C4-2B (cell line): ENCODE results near the gene GNB1L.

Experiments used
- H3K27ac ChIP-seq: fragments of 450-650 bp; 2 replicates; pipeline ENCODE4 v1.5.1; 2017
- CTCF ChIP-seq: fragments of 450-650 bp; conservative IDR thresholded peaks from 2 replicates; pipeline ENCODE4 v1.5.1; 2017; ENCODE audit warnings: mild to moderate bottlenecking
- ZFX ChIP-seq: fragments of 450-650 bp; IDR thresholded peaks from 2 replicates; pipeline ENCODE4 v1.6.1; 2017

Gene GNB1L

GRCh38 chr22:19853058-19853878 lies 1.4 kb downstream of the GNB1L start:
- TF ChIP-seq CTCF: no peak
- H3K27ac ChIP-seq: peak overlapping the region; percentile 97

GRCh38 chr22:19852177-19852781 lies 2.4 kb downstream of the GNB1L start:
- H3K27ac ChIP-seq: peak overlapping the region; percentile 97; the same call in 1 of the 2 replicates
- no peak for TF ChIP-seq CTCF
- no peak for TF ChIP-seq ZFX

- no peak for TF ChIP-seq CTCF
- no peak for TF ChIP-seq ZFX
- peak overlapping the region; percentile 97 for H3K27ac ChIP-seq
Measured at GRCh38 chr22:19851291-19852176, 3.1 kb downstream of the GNB1L start.

GRCh38 chr22:19850763-19851109 lies 3.9 kb downstream of the GNB1L start:
- TF ChIP-seq CTCF (no peak), ZFX (no peak)
- H3K27ac ChIP-seq: peak overlapping the region; percentile 97

GRCh38 chr22:19849835-19850762 lies 4.6 kb downstream of the GNB1L start:
- TF ChIP-seq CTCF (no peak), ZFX (no peak)
- peak overlapping the region; percentile 97 for H3K27ac ChIP-seq

- peak overlapping the region; percentile 97 for H3K27ac ChIP-seq
Measured at GRCh38 chr22:19848298-19849224, 6.1 kb downstream of the GNB1L start.

More at GRCh38 chr22:19848298-19849224, 6.1 kb downstream of the GNB1L start:
- no peak for TF ChIP-seq ZFX
- no peak for TF ChIP-seq CTCF
